ENCODE data around the gene HSPA8. TPM values are rescaled to one million over a fixed set of nuclear protein-coding genes. Genes with fewer than 3 reads are reported as not detected.

Gene HSPA8
- total and polyA plus RNA-seq, 2 of the 8 experiments (the other 6 are each of a cell fraction or from before 2014, with no cell fraction given): 1,491 to 2,155 TPM

DNA sequence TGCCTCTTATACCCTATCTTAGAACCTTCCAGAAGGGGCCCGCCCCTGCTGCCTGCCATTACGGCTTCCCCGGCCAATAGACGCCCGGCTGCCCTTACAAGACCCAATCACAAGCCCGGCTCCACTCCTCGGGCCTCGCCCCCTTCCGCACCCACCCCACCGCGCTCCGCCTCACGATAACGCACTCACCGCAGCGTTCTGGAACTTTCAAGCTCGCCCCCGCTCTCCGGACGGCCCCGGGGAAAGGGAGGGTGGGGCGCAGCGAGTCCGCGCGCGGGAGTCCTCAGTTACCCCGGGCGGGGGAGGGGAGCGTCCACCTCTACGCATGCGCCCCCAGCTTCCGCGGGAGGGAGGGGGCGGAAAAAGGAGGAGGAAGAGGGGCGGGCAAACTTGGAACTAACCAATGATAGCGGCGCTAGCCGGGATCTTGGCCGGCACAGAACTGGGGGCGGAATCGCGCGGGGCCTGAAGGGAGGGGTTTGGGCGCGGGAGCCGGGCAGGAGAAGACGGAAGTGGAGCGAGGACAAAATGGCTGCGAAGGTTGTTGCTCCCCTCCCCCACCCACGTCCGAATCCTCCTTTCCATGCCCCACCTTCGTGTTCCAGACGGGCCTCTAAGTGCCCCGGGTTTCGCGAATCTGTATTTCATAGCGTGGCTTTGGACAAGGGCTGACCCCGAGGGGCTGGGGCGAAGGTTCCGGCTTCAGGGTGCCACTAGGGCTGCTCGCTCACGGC, 389 bp upstream of the HSPA8 start (continued):
- TF ChIP-seq TAF7 (optimal IDR thresholded peaks at IDR 0.05; ENCODE audit: borderline replicate concordance, low read depth, low read length) (peak; percentile 64), SP2 (IDR thresholded peaks at IDR 0.05; ENCODE audit: low read length) (no peak; the same call in 1 of the 2 replicates), HDAC2 (IDR thresholded peaks at IDR 0.05; ENCODE audit: borderline replicate concordance in 1 of 2, low read depth in 2 of 2, low read length in 2 of 2) (peak in 1 of 2 experiments; percentile 74; a peak in 1 of 4 replicates), KDM1A (IDR thresholded peaks at IDR 0.05; ENCODE audit: borderline replicate concordance, low read length) (no peak), CHD1 (IDR thresholded peaks at IDR 0.05; ENCODE audit: low read depth, low read length) (0 out of 2 replicates have a peak, but pooled peaks have one; percentile 30), PHF8 (conservative IDR thresholded peaks at IDR 0.05; ENCODE audit: low read depth, low read length) (peak; percentile 80), POLR2A (IDR thresholded peaks at IDR 0.05; ENCODE audit: control extremely low read depth in 1 of 2, low read depth in 2 of 2, low read length in 2 of 2) (peak; percentile 54 to 58; a peak in 2 of 3 replicates), NRF1 (IDR thresholded peaks at IDR 0.05; ENCODE audit: low read depth, low read length) (peak; percentile 82), RBBP5 (IDR thresholded peaks at IDR 0.05; ENCODE audit: borderline replicate concordance, low read depth, low read length) (no peak), SP4 (IDR thresholded peaks at IDR 0.05; ENCODE audit: low read length) (peak; percentile 26; the same call in 1 of the 2 replicates), SP1 (IDR thresholded peaks at IDR 0.05; ENCODE audit: low read depth, low read length) (peak; percentile 73)
- TF ChIP-seq, protein P1, sequence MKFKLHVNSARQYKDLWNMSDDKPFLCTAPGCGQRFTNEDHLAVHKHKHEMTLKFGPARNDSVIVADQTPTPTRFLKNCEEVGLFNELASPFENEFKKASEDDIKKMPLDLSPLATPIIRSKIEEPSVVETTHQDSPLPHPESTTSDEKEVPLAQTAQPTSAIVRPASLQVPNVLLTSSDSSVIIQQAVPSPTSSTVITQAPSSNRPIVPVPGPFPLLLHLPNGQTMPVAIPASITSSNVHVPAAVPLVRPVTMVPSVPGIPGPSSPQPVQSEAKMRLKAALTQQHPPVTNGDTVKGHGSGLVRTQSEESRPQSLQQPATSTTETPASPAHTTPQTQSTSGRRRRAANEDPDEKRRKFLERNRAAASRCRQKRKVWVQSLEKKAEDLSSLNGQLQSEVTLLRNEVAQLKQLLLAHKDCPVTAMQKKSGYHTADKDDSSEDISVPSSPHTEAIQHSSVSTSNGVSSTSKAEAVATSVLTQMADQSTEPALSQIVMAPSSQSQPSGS (IDR thresholded peaks at IDR 0.05; ENCODE audit: low read length): peak; percentile 22; the same call in 1 of the 2 replicates
